ENCODE results near the gene OR51B2. TPM values are rescaled to one million over a fixed set of nuclear protein-coding genes. Genes with fewer than 3 reads are reported as not detected.

Gene OR51B2
- total RNA-seq, 2 donors from 2014 or later: not detected

- intact Hi-C loops (cut with DNase I): loop anchor here in 1 of 2 donors (10.0 kb wide), 2 partner anchors 82 to 502 kb away; partner anchors contain the start of gene OR51V1
- no peak for DNase-seq (ENCODE audit: low spot score)
Observed at GRCh38 chr11:5286901-5287300, 37.2 kb downstream of the OR51B2 start.

GRCh38 chr11:5286351-5286750 lies 37.7 kb downstream of the OR51B2 start:
- DNase-seq (ENCODE audit: low spot score): no peak
- intact Hi-C loops (cut with DNase I): loop anchor here in 1 of 2 donors (10.0 kb wide), 2 partner anchors 82 to 502 kb away; partner anchors contain the start of gene OR51V1

GRCh38 chr11:5285703-5286340 lies 38.3 kb downstream of the OR51B2 start:
- intact Hi-C loops (cut with DNase I): loop anchor here in 1 of 2 donors (10.0 kb wide), 2 partner anchors 81 to 501 kb away; partner anchors contain the start of gene OR51V1
- DNase-seq (ENCODE audit: low spot score): no peak

- no peak for DNase-seq (ENCODE audit: low spot score)
- intact Hi-C loops (cut with DNase I): loop anchor here in 1 of 2 donors (10.0 kb wide), 2 partner anchors 80 to 500 kb away; partner anchors contain the start of gene OR51V1
Observed at GRCh38 chr11:5284637-5285036, 39.5 kb downstream of the OR51B2 start.

- intact Hi-C loops (cut with DNase I): loop anchor here in 1 of 2 donors (10.0 kb wide), 2 partner anchors 79 to 499 kb away; partner anchors contain the start of gene OR51V1
- no peak for DNase-seq (ENCODE audit: low spot score)
Observed at GRCh38 chr11:5283882-5284281, 40.2 kb downstream of the OR51B2 start.

- intact Hi-C loops (cut with DNase I): loop anchor here in 1 of 2 donors (10.0 kb wide), 2 partner anchors 78 to 498 kb away; partner anchors contain the start of gene OR51V1
- DNase-seq (ENCODE audit: low spot score): no peak
Observed at GRCh38 chr11:5283086-5283485, 41.0 kb downstream of the OR51B2 start.

- no peak for DNase-seq (ENCODE audit: low spot score)
- intact Hi-C loops (cut with DNase I): loop anchor here in 1 of 2 donors (10.0 kb wide), 2 partner anchors 78 to 498 kb away; partner anchors contain the start of gene OR51V1
Observed at GRCh38 chr11:5282628-5283027, 41.5 kb downstream of the OR51B2 start.

- no peak for DNase-seq (ENCODE audit: low spot score)
- intact Hi-C loops (cut with DNase I): loop anchor here in 1 of 2 donors (10.0 kb wide), 2 partner anchors 77 to 497 kb away; partner anchors contain the start of gene OR51V1
Observed at GRCh38 chr11:5281596-5281995, 42.5 kb downstream of the OR51B2 start.

GRCh38 chr11:5280582-5281102 lies 43.5 kb downstream of the OR51B2 start:
- peak; percentile 90 for DNase-seq (ENCODE audit: low spot score)
- intact Hi-C loops (cut with DNase I): loop anchor here in 1 of 2 donors (10.0 kb wide), 2 partner anchors 76 to 496 kb away; partner anchors contain the start of gene OR51V1

- intact Hi-C loops (cut with DNase I): loop anchor here (10.0 kb wide), 3 partner anchors 75 to 835 kb away; partner anchors contain the start of genes OR51V1 (in 1 of the 2) and OR52K2 (in 1 of the 2)
- DNase-seq (ENCODE audit: low spot score): no peak
Observed at GRCh38 chr11:5279471-5280090, 44.5 kb downstream of the OR51B2 start.

GRCh38 chr11:5277807-5278382 lies 46.2 kb downstream of the OR51B2 start:
- no peak for DNase-seq (ENCODE audit: low spot score)
- intact Hi-C loops (cut with DNase I): loop anchor here in 1 of 2 donors (10.0 kb wide), 1 partner anchor 833 kb away; the partner anchor contains the start of gene OR52K2

GRCh38 chr11:5276697-5277096 lies 47.4 kb downstream of the OR51B2 start:
- DNase-seq (ENCODE audit: low spot score): no peak
- intact Hi-C loops (cut with DNase I): loop anchor here in 1 of 2 donors (10.0 kb wide), 1 partner anchor 832 kb away; the partner anchor contains the start of gene OR52K2

GRCh38 chr11:5275369-5276110 lies 48.6 kb downstream of the OR51B2 start:
- intact Hi-C loops (cut with DNase I): loop anchor here in 1 of 2 donors (10.0 kb wide), 1 partner anchor 831 kb away; the partner anchor contains the start of gene OR52K2
- no peak for DNase-seq (ENCODE audit: low spot score)

GRCh38 chr11:5274395-5274794 lies 49.7 kb downstream of the OR51B2 start:
- DNase-seq (ENCODE audit: low spot score): no peak
- intact Hi-C loops (cut with DNase I): loop anchor here in 1 of 2 donors (10.0 kb wide), 1 partner anchor 830 kb away; the partner anchor contains the start of gene OR52K2

All from posterior vena cava (tissue), 2 donors.